ENCODE data around the gene UBALD2. TPM values are rescaled to one million over a fixed set of nuclear protein-coding genes. Genes with fewer than 3 reads are reported as not detected.

The UBALD2 gene
- total and polyA plus RNA-seq, 2 of the 13 experiments (the other 11 are each of a cell fraction or from before 2014, with no cell fraction given): 3.3 to 89.7 TPM

GRCh38 chr17:76265624-76266243 is 586 bp downstream of the UBALD2 start (continued):
- TF ChIP-seq ASH2L (IDR thresholded peaks at IDR 0.05; ENCODE audit: insufficient read length, low read depth, low read length) (peak; percentile 41), PLRG1 (conservative IDR thresholded peaks at IDR 0.05) (no peak), CCAR2 (optimal IDR thresholded peaks at IDR 0.05; ENCODE audit: low read depth, low read length) (no peak), ZNF564 (CRISPR knock-in tag; IDR thresholded peaks at IDR 0.05) (no peak), ZNF382 (CRISPR knock-in tag; IDR thresholded peaks at IDR 0.05; ENCODE audit: borderline replicate concordance) (no peak), MAX (IDR thresholded peaks at IDR 0.05) (peak; percentile 74), ZNF30 (CRISPR knock-in tag; IDR thresholded peaks at IDR 0.05) (no peak), HMGXB4 (CRISPR knock-in tag; IDR thresholded peaks at IDR 0.05; ENCODE audit: borderline replicate concordance in 1 of 2, low read depth in 1 of 2) (peak in 1 of 2 experiments; percentile 34; a peak in 2 of 4 replicates), ZNF451 (CRISPR knock-in tag; IDR thresholded peaks at IDR 0.05) (0 out of 2 replicates have a peak, but pooled peaks have one; percentile 25), ATF5 (CRISPR knock-in tag; IDR thresholded peaks at IDR 0.05; ENCODE audit: low read depth) (no peak), HNRNPH1 (optimal IDR thresholded peaks at IDR 0.05; ENCODE audit: low read depth, low read length) (no peak), SKI (IDR thresholded peaks at IDR 0.05; ENCODE audit: partially characterized antibody) (peak; percentile 30), PRDM10 (CRISPR knock-in tag; IDR thresholded peaks at IDR 0.05; ENCODE audit: low read depth) (no peak), FOSL1 (CRISPR knock-in tag; IDR thresholded peaks at IDR 0.05; ENCODE audit: borderline replicate concordance) (no peak), RARG (CRISPR knock-in tag; IDR thresholded peaks at IDR 0.05; ENCODE audit: low read depth) (no peak), ZBTB39 (CRISPR knock-in tag; IDR thresholded peaks at IDR 0.05) (no peak), ZNF367 (CRISPR knock-in tag; IDR thresholded peaks at IDR 0.05; ENCODE audit: borderline replicate concordance) (no peak), TBP (CRISPR knock-in tag; IDR thresholded peaks at IDR 0.05) (no peak), ZNF12 (CRISPR knock-in tag; IDR thresholded peaks at IDR 0.05) (no peak), ZNF362 (CRISPR knock-in tag; IDR thresholded peaks at IDR 0.05; ENCODE audit: borderline replicate concordance) (no peak)

Measured in HepG2 (cell line).